Hepatocyte (in vitro differentiated cells): ENCODE data around the gene KCND2. TPM values are rescaled to one million over a fixed set of nuclear protein-coding genes. Genes with fewer than 3 reads are reported as not detected.

Source experiments
- DNase-seq: peaks from one replicate; pipeline ENCODE4 v3.0.0-alpha.2; 2016; ENCODE audit warnings: low spot score
- H2AFZ ChIP-seq: fragments of 200-600 bp; sonication (generic); 2 replicates; pipeline ENCODE4 v1.6.0; 2016; ENCODE audit warnings: antibody characterized with exemption, mild to moderate bottlenecking
- H3K27ac ChIP-seq: fragments of 200-600 bp; sonication (generic); 2 replicates; pipeline ENCODE4 v1.5.1; 2016; ENCODE audit warnings: mild to moderate bottlenecking
- H3K27me3 ChIP-seq: fragments of 200-600 bp; sonication (generic); 2 replicates; pipeline ENCODE4 v1.6.1; 2016
- H3K36me3 ChIP-seq: fragments of 200-600 bp; sonication (generic); replicated peaks from 2 replicates; pipeline ENCODE4 v1.5.1; 2016; ENCODE audit warnings: low read depth; ENCODE audit not compliant: insufficient read depth
- H3K4me1 ChIP-seq: fragments of 200-600 bp; sonication (generic); 2 replicates; pipeline ENCODE4 v1.5.1; 2016; ENCODE audit warnings: mild to moderate bottlenecking, moderate library complexity; ENCODE audit not compliant: insufficient read depth
- H3K4me2 ChIP-seq: fragments of 200-600 bp; sonication (generic); 2 replicates; pipeline ENCODE4 v1.6.0; 2016
- H3K4me3 ChIP-seq: fragments of 200-600 bp; sonication (generic); 2 replicates; pipeline ENCODE4 v1.5.1; 2016; ENCODE audit warnings: mild to moderate bottlenecking
- H3K79me2 ChIP-seq: fragments of 200-600 bp; sonication (generic); 2 replicates; pipeline ENCODE4 v1.6.0; 2017; ENCODE audit warnings: mild to moderate bottlenecking
- H3K9me2 ChIP-seq: fragments of 200-600 bp; sonication (generic); replicated peaks from 2 replicates; pipeline ENCODE4 v1.6.0; 2017; ENCODE audit warnings: mild to moderate bottlenecking; ENCODE audit not compliant: insufficient read depth
- H3K9me3 ChIP-seq: fragments of 200-600 bp; sonication (generic); 2 replicates; pipeline ENCODE4 v1.5.1; 2016; ENCODE audit warnings: low read depth, mild to moderate bottlenecking
- H4K20me1 ChIP-seq: fragments of 200-600 bp; sonication (generic); 2 replicates; pipeline ENCODE4 v1.6.0; 2016; ENCODE audit warnings: mild to moderate bottlenecking; ENCODE audit not compliant: insufficient read depth, poor library complexity, severe bottlenecking
- EZH2 ChIP-seq: fragments of 200-600 bp; sonication (generic); IDR thresholded peaks from 2 replicates; pipeline ENCODE4 v1.6.1; 2016; ENCODE audit warnings: antibody characterized with exemption, mild to moderate bottlenecking, borderline replicate concordance
- EZH2phosphoT487 ChIP-seq: fragments of 200-600 bp; sonication (generic); IDR thresholded peaks from one replicate; pipeline ENCODE4 v1.6.1; 2018; ENCODE audit warnings: antibody characterized with exemption, mild to moderate bottlenecking, low read depth, moderate library complexity; ENCODE audit not compliant: unreplicated experiment, severe bottlenecking
- WGBS: methylation state at CpG from one replicate; pipeline ENCODE4 v1.1.6; 2016; ENCODE audit warnings: low lambda C conversion rate; ENCODE audit errors: missing lambda C conversion rate; 5-methylcytosine and 5-hydroxymethylcytosine counted together
- polyA plus RNA-seq: library from polyadenylated mRNA; unstranded; fragments of >200 nt; fragmentation: Nextera tagmentation; extraction: Ambion mirVana; gene quantifications from 2 replicates; pipeline ENCODE4 v1.2.1, GENCODE V29; 2016
- total RNA-seq: library from RNA; depleted of rRNA; stranded (reverse); fragments of >200 nt; gene quantifications from 2 replicates; pipeline ENCODE4 v1.2.3, GENCODE V29; 2014
- TF ChIP-seq, protein P1 (sequence below): fragments of 200-600 bp; sonication (generic); IDR thresholded peaks from 2 replicates; pipeline ENCODE4 v1.5.1; 2016; ENCODE audit warnings: antibody characterized with exemption, mild to moderate bottlenecking; ENCODE audit not compliant: poor library complexity

The KCND2 gene
- total and polyA plus RNA-seq, 2 experiments from 2014 or later: 0.58 to 3.6 TPM

DNA sequence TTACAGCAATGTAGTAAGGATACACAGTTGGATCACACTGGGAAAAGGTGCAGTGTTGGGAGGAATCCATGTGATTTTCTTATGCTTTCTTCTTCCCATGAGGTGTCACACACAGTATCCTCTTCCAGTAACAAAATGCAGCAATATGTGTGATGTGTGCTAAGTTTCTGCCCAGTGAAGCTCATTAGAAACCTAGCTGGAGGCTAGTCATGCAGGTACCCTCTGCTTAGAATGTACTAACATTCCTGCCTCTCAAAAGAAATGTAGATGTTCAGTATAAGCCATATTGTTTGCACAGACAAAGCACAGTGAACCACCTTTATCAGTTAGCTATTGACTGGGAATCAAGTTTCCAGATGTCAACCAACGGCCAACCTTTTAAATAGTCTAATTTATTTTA is 12.9 kb upstream of the KCND2 start:
- no peaks in the 10 kb centered on the region for H3K9me2 ChIP-seq
- no peaks in the 10 kb centered on the region for H3K79me2 ChIP-seq
- no peak for TF ChIP-seq EZH2phosphoT487
- no peak for TF ChIP-seq EZH2
- TF ChIP-seq, protein P1, sequence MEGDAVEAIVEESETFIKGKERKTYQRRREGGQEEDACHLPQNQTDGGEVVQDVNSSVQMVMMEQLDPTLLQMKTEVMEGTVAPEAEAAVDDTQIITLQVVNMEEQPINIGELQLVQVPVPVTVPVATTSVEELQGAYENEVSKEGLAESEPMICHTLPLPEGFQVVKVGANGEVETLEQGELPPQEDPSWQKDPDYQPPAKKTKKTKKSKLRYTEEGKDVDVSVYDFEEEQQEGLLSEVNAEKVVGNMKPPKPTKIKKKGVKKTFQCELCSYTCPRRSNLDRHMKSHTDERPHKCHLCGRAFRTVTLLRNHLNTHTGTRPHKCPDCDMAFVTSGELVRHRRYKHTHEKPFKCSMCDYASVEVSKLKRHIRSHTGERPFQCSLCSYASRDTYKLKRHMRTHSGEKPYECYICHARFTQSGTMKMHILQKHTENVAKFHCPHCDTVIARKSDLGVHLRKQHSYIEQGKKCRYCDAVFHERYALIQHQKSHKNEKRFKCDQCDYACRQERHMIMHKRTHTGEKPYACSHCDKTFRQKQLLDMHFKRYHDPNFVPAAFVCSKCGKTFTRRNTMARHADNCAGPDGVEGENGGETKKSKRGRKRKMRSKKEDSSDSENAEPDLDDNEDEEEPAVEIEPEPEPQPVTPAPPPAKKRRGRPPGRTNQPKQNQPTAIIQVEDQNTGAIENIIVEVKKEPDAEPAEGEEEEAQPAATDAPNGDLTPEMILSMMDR: no peak
- 75% methylated on average over 1 of the region's 1 CpG for WGBS
- no peak for DNase-seq
- H3K27ac ChIP-seq: no peak overlapping the region
- H3K27me3 ChIP-seq: no peaks in the 10 kb centered on the region
- H3K36me3 ChIP-seq: no peaks in the 10 kb centered on the region
- H3K9me3 ChIP-seq: no peaks in the 10 kb centered on the region
- no peak overlapping the region for H2AFZ ChIP-seq
- H4K20me1 ChIP-seq: no peaks in the 10 kb centered on the region
- H3K4me3 ChIP-seq: no peak overlapping the region
- no peak overlapping the region for H3K4me2 ChIP-seq
- no peaks in the 10 kb centered on the region for H3K4me1 ChIP-seq

GRCh38 chr7:120272261-120272660 is 714 bp upstream of the KCND2 start:
- Histone ChIP-seq H3K4me1 (no peaks in the 10 kb centered on the region), H3K4me2 (peak overlapping the region; percentile 91), H2AFZ (peak overlapping the region; percentile 83), H3K9me3 (no peaks in the 10 kb centered on the region), H3K36me3 (no peaks in the 10 kb centered on the region), H3K27ac (no peak overlapping the region), H4K20me1 (no peaks in the 10 kb centered on the region), H3K9me2 (no peaks in the 10 kb centered on the region), H3K27me3 (peaks cover 11% of the 10 kb centered on the region), H3K4me3 (peak overlapping the region; percentile 87), H3K79me2 (no peaks in the 10 kb centered on the region)
- TF ChIP-seq, protein P1: peak; percentile 82
- no peak for TF ChIP-seq EZH2
- WGBS: under 1% methylated on average over 17 of the region's 17 CpGs
- peak; percentile 67 for DNase-seq

- peak overlapping the region; percentile 91 for H3K4me2 ChIP-seq
- under 1% methylated on average over 38 of the region's 38 CpGs for WGBS
- DNase-seq: peak; percentile 69
- no peaks in the 10 kb centered on the region for H3K9me3 ChIP-seq
- peak overlapping the region; percentile 77 for H2AFZ ChIP-seq
- H3K4me3 ChIP-seq: peak overlapping the region; percentile 87
- no peak overlapping the region for H3K27ac ChIP-seq
- H3K27me3 ChIP-seq: peaks cover 11% of the 10 kb centered on the region
- no peaks in the 10 kb centered on the region for H3K36me3 ChIP-seq
- no peaks in the 10 kb centered on the region for H3K79me2 ChIP-seq
- H3K9me2 ChIP-seq: no peaks in the 10 kb centered on the region
- TF ChIP-seq EZH2phosphoT487 (no peak), EZH2 (no peak)
- TF ChIP-seq, protein P1: no peak
- H3K4me1 ChIP-seq: no peaks in the 10 kb centered on the region
- H4K20me1 ChIP-seq: no peaks in the 10 kb centered on the region
Observed at GRCh38 chr7:120273476-120273975, 551 bp downstream of the KCND2 start.

- no peak overlapping the region for H2AFZ ChIP-seq
- 92% methylated on average over 16 of the region's 16 CpGs for WGBS
- no peaks in the 10 kb centered on the region for H3K36me3 ChIP-seq
- no peak overlapping the region for H3K4me3 ChIP-seq
- no peak for TF ChIP-seq EZH2phosphoT487
- TF ChIP-seq EZH2: no peak
- TF ChIP-seq, protein P1: no peak
- H3K79me2 ChIP-seq: no peaks in the 10 kb centered on the region
- no peak overlapping the region for H3K27ac ChIP-seq
- no peaks in the 10 kb centered on the region for H3K4me1 ChIP-seq
- no peaks in the 10 kb centered on the region for H4K20me1 ChIP-seq
- DNase-seq: no peak
- H3K9me3 ChIP-seq: no peaks in the 10 kb centered on the region
- peaks cover 11% of the 10 kb centered on the region for H3K27me3 ChIP-seq
- no peak overlapping the region for H3K4me2 ChIP-seq
- no peaks in the 10 kb centered on the region for H3K9me2 ChIP-seq
Observed at GRCh38 chr7:120274482-120274881, 1.5 kb downstream of the KCND2 start.
